Body of pancreas (tissue), 4 donors: ENCODE data around the gene TIMP2.

Experiments used
- CTCF ChIP-seq, 7 experiments: fragments of 450-650 bp in 4 of 7; fragments of 200-600 bp in 3 of 7; sonication (generic) in 3 of 7; IDR thresholded peaks; one replicate each; pipeline ENCODE4 v1.5.1; 2016 to 2019; ENCODE audit warnings: antibody characterized with exemption in 7 of 7
- POLR2A ChIP-seq, 3 donors: fragments of 450-650 bp; IDR thresholded peaks; one replicate each; pipeline ENCODE4 v1.6.1; 2016; ENCODE audit warnings: antibody characterized with exemption in 3 of 3, mild to moderate bottlenecking in 2 of 3

GRCh38 chr17:78839235-78839761 lies 85.9 kb downstream of the TIMP2 start:
- peak in 1 of 3 donors; percentile 7 for TF ChIP-seq POLR2A (IDR thresholded peaks at IDR 0.05)
- no peak for TF ChIP-seq CTCF (IDR thresholded peaks at IDR 0.05)
